NCI-H2107 treated with DMSO at 0.1 percent for 48 hours (cell line): ENCODE measurements around the gene IL1RL1.
"Not testable (repeated sequence)": the region's sequence is repeated elsewhere in the genome, so short reads cannot be mapped to it uniquely, and the experiment has no call there.

Source experiments
- DNase-seq: peaks from one replicate; lab custom pipeline; 2025; ENCODE audit not compliant: unreplicated experiment; lab: John Stamatoyannopoulos, UW

The IL1RL1 gene

DNA sequence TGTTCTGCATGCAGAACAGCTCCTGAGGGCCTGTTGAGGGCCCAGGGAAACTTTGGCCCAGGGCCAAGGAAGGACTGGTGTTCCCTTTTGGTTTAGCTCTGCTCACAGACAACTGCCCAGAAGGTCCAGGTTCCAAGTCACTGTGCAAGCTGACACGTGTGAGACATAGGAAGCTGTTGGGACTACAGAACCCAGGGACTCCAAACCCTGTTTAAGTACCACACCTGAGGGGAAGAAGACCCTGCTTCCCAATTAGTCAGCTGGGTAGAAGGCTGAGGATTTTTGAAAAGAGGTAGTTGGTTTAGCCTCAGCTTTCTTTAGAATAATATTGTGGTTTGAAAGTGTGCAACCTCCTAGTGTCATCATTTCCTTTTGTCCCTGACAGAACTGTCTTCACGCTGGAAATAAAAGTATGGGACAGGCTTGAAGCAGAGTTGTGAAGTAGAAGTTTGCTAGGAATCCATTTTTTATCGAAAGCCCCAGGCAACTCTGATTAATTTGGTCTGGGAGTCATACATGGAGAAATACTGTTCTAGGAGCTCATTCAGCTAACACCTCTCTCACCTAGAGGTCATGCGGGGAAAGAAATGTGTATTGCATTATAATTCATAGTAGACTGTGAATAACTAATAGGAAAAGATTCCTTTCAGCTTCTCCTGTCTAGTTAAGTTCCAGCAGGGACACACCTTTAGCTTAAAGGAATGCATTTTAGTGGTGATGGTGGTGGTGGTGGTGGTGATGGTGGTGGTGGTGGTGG, 19.9 kb upstream of the IL1RL1 start:
- DNase-seq: no peak

DNA sequence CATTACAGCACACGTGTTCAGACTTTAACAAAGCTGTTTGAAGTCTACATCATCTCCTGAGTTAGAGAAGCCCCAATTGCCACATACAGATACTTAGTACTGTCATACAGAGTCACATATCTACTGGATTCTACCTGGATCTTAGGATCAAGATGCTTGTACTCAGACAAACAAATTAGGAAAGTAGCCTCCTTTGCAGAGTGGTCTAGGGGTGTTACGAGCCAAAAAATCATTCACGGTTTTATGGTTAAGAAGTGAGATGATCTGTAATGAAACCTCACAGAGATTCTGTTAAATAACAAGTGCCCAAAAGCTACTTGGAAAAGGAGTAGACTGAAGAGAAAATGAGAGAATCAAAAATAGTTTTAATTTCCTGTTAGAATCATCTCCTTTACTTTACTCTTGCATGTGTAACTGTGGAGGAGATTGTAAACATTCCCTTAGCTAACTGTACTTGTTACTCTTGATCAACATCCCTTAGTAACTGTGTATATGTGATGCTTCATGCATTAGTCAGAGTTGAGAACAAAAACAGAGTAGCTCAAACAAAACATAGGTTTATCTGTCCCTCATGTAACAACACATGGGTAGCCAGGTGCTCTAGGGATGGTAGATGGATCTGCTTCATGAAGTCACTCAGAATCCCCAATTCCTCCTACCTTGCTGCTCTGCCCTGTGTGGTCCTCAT, 16.4 kb upstream of the IL1RL1 start:
- DNase-seq: no peak

DNA sequence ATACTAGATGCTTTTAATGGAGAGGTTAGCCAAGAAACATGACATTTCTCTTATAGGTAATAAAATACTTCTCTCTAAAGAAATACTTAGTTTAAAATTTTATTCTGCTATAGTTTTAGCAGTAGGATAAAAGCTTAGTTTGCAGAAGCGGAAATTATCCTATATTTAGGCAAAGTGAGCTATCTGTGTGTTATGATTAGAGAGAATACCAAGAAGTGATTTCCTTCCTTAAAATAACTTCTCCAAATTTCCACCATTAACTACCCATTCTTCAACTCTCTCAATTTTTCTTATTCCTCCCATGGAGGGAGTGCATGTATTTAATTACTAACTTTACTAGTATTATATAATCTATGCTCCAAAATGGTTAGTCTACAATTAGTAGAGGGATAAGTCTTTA, 15.8 kb upstream of the IL1RL1 start:
- no peak for DNase-seq

DNA sequence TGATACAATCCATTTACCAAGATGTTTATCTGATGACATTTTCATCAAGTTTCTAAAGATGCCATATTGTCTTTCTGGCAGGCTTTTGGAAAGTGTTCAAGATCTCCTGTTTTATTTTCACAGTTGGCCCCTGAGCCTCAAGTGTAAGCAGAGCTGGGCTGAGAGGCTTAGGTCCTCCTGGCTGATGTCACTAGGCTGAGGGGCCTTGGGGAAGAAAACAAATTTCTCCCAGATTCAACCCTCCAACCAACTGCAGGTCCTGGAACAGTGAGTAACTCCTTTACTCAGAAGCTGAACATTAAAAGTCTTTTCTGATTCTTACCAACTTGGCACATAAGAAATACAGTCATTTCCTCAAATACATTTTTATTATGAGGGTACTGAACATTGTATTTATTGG, 14.9 kb upstream of the IL1RL1 start:
- DNase-seq: no peak

DNA sequence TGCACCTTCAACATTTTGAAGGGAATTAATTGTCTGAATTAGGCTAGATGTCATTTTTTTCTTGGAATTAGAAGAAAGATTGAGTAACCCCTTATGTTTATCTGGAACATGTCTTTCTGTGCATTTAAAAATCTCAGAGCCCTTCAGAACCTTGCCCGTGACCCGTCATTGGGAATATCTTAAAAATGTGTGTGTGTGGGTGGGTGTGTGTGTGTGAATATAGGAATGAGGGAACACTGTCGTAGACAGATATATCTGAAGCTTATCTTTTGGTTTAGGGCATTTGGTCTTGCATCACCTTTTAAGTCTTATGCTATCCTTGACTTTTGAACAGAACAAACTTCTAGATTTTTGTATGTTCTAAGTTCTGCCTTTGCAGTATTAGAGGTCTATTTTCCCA, 13.5 kb upstream of the IL1RL1 start:
- DNase-seq: no peak

DNA sequence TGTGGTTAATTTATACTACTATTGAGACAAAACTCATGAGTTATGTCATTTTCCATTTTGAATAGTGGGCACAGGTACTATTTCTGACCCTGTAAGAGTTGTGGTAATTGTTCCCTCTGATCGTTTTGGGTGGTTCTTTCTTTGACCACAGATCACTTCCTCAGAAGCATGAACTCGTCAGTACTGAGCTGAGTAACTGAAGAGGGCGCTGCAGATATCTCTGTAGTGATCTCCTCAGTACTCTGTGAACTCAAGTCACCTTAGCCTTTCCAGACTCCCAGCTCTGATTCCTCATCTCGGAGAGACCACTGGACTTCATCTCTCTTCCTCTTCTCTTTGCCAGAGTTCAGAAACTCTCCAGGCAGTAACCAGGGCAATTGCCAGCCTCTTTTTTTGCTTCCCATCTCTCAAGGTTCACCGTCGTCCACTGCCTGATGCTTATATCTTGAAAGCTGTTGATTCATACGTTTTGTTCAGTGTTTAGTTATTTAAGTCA, 9.4 kb upstream of the IL1RL1 start:
- no peak for DNase-seq

DNA sequence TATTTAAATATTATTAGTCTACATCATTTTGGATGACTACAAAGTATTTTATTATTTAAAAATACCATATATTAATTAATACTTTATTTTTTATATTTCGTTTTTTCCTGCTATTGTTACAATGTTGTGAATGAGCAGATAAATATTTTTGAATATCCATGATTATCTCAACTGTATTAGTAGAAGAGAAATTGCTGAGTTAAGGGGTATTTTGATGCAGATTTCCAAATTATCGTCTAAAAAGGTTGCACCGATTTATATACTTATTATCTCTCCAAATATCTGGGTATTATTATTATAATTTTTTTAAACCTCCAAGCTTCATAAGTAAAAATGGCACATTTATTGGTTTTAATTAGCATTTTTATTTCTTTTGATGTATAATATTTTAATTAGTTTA, 8.9 kb upstream of the IL1RL1 start:
- DNase-seq: no peak

DNA sequence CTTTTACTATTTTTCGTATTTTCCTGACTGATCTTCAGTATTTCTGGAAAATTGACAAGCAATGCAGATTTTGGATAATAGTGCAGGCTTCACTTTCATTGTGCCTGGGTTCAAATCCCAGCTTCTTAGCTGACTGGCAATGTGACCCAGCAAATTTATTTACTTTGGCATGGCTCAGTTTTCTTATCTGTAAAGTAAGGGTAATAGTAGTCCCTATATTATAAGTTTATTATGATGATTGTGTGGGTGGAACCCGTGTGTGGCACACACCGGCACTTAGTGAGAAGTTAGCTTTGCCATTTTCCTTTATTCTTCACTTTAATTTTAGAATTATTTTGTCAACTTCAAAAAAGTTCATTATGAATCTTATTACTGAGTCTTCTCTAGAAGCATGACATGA, 7.8 kb upstream of the IL1RL1 start:
- no peak for DNase-seq

DNA sequence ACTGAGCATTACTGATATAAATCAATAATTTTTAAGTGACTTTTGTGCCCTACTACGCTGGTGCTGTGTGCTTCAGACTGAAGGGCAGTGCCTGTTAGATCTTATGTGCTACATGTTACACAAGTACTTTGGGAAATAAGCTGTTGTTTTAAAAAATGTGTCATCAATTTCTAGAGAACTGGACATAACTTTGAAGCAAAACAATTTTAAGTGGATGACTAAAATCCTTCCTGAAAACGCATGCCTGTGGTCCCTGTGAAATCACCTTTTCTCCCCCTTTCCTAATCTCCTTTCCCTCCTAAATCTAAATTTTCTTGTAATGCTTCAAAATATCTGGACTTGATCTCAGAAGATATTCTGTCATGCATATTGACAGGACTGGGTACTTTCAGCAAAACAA, 7.1 kb upstream of the IL1RL1 start:
- no peak for DNase-seq

DNA sequence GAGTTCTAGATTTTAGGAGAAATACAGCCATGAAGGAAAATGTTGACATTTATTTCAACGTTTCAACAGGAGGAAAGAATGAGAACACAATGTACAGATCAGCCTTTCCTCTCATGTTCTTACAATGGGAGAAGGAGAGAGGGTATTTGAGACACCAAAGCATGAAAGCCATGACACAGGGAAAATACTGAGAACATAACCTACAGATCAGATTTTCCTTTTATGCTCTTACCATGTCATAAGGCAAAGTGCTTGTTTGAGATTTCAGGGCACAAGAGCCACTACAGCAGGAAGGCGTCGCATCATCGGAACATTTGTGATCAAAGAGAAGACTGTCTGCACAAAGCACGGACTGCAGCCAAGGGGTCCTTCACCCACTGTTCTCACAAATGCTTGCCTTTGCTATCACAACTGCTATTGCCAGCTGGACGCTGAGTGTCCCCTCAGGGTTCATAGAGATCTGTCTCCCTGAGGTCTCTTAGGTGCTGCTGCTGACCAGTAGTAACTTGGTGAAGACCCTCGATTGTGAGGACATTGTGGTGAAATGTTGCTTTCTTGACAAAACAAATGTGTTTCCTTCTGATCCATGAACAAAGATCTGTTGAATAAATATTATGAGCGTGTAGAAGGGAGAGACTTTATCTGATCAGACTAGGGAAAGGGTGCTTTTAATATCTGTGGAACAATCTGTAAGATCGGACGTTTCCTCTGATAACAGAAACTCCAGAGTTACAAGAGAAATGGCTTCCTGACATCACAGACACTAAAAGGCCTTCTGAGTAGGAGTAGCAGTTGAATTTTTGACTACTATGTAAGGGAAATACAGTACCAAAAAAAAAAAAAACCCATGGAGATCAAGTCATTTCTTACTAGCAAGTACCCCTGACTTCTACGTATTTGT, 6.4 kb upstream of the IL1RL1 start:
- DNase-seq: no peak

DNA sequence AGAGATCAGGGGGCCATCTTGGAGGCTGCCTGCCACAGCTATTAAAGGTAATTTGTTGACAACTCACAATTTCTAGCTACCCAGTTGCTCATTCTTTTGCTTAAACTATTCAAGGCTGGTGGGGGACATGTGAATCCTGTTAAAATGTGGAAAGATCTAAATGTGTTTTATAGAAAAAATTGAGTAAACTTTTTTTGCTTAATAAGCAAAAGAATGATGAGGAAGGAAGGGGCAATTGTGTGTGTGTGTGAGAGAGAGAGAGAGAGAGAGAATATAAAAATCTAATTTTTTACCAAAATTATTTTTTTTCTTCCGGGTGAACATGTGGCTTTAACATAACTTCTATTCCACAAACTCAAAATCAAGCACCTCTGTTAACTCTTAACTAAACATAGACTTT, 5.2 kb upstream of the IL1RL1 start:
- DNase-seq: no peak

DNA sequence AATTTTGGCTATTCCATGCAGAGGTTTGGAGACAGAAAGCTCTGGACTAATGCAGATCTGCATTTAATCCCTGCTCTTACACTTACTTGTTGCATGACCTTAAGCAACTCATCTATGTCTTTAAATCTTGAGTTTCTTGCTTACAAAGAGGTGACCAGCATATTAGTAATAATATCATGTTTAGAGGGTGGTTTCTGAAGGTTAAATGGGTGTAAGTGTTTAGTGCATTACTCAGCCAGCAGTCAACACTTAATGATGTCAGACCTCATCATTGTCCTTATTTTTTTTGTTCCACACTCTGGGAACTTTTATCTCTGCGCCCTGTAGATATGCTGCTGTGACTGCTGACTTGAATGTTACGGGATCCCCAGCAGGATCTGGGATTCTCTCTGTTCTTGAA, 1.7 kb downstream of the IL1RL1 start:
- no peak for DNase-seq

DNA sequence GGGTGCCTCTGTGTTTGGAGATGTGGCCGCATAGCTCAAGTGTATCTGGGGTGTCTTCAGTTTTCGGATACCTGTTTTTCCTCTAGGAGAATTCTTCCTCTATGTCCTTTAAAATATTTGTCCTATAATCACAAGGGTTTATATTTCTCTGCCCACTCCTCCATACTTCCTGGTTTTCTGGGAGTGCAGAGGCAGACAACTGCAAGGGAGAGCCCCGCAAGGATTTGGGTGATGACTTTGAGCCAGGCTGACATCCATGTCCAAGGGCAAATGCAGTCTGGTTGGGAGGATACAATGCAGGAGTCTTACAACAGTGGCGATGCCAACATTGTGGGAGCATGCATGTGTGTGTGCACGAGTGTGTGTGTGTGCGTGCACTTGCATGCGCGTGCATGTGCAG, 2.1 kb downstream of the IL1RL1 start:
- DNase-seq: no peak

DNA sequence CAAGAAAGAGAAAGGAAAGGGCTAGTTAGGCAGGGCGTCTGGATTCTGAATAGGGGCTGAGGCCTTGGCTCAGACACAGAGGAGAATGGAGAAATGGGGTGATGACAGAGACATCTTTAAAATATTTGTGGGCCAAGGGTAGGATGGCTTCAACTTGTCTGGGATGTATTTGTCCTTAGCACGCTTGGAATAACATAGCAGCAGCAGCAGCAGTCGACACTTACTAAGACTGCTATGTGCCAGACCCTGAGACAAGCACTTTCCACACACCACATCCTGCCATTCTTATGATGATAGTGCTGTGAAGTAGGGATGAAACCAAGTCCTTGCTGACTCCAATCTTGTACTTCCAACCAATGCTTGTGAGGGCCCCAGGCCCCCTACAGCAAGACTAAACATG, 2.6 kb downstream of the IL1RL1 start:
- no peak for DNase-seq

DNA sequence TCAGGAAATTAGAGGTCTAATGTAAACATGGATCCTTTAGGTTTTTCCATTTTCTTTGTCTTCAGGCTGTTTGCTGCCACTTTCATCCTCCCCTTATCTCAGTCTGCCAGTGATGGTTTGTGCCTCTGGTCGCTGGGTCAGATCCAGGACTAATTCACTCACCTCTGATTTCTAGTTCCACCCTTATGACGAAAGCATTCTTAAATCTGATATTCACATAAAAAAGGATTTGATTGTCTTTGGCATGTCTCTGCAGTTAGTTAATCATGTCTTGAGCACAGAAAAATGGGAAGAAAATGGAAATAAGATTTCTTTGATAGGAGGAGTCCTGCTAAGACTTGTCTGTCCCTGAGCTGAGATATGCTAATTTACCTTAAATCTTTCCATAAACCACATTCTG, 4.6 kb downstream of the IL1RL1 start:
- DNase-seq: no peak

DNA sequence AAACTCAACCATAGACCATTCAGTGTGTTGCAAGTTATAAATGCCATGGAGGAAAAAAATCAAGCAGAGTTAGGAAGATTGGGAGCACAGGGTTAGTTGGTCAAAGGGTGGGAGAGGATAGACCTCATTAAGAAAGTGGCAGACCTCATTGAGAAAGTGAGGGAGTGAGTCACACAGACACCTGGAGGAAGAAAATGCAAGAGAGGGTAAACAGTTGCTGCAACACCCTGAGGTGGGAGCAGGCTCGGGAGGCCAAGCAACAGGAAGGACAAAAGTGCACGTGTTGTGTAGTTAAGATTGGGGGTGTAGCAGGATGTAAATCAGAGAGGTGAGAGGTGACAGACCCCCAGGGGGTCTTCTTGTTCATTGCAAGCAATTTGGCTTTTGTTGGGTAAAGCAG, 6.4 kb downstream of the IL1RL1 start:
- no peak for DNase-seq

DNA sequence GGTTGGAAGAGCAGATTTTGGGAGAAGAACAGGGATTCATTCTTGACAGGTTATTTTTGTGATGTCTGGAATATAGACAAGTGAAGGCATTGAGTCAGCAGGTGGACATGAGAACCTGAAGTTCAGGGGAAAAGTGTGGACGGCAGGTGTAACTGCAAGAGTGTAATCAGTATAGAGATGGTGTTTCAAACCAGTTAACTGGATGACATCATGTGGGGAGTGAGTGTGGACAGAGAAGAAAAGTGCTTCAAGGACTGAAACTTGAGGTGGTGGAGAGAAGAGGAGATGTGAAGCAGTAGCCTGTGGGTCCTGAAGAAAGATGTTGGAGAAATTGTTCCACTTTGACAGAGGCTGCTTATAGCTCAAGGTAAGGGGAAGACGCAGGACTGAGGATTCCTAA, 7.1 kb downstream of the IL1RL1 start:
- DNase-seq: no peak

DNA sequence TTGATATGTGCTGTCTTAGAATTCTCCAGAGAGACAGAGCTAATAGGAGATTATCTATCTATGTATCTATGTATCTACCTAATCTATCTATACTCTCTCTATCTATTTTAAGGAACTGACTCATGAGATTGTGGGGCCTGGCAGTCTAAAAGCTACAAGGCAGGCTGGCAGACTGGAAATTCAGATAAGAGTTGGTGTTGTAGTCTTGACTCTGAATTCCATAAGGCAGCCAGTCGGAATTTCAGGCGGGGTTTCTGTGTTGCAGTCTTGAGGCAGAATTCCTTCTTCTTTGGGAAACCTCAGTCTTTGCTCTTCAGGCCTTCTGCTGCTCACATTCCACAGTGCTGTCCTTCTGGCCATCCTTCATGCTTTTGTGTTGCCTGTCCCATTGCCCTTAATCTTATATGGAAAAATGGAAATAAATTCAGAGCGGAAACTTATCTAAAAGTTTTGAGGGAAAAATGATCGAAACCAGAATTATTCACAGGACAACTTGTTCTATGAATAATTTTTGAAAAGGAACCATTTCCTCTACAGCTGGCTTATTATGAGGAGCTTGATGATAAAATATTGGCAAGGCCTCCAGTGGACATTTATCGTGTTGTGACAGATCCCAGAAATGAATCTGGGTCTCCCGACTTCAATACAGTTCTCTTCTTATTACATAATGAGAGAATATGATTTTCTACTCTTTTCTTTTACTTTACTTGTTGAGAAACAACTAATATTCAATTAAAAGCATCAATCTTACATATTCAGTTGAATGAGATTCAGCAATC, 10.8 kb downstream of the IL1RL1 start:
- DNase-seq: no peak

DNA sequence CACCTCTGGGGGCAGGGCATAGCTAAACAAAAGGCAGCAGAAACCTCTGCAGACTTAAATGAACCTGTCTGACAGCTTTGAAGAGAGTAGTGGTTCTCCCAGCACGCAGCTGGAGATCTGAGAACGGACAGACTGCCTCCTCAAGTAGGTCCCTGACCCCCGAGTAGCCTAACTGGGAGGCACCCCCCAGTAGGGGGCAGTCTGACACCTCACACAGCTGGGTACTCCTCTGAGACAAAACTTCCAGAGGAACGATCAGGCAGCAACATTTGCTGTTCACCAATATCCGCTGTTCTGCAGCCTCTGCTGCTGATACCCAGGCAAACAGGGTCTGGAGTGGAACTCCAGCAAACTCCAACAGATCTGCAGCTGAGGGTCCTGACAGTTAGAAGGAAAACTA, 13.6 kb downstream of the IL1RL1 start:
- DNase-seq: not testable (repeated sequence)

DNA sequence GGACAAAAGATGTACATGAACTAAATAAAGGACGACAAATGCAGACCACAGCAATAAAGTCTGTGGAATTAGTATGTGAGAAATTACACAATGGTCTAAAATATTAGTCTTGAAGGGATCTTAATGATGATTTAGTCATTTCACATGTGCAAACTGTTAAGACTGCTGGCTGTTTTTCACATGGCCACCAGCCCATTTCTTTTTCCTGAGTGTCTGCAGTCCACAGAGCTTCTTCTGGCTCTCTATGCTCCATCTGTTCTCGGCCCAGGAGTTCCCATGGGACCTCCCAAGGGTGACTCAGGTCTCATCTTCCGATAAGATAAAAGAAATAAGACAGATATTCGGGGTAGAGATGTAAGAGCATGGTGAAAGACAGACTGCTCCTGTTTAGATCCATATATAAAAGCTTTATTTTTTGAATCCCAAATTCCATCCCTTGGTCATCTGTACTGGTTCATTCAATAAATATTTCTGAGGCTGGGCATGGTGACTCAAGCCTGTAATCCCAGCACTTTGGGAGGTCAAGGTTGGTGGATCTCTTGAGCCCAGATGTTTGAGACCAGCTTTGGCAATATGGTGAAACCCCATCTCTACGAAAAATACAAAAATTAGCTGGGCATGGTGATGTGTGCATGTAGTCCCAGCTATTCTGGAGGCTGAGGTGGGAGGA, 20.1 kb downstream of the IL1RL1 start:
- DNase-seq: no peak
